HG02884 (cell line): Measurements from ENCODE around the gene DIABLO.
"Not testable (repeated sequence)": the region's sequence is repeated elsewhere in the genome, so short reads cannot be mapped to it uniquely, and the experiment has no call there.

Source experiments
- ATAC-seq: cut with Tn5 transposase; IDR thresholded peaks from one replicate; pipeline ENCODE4 v1.9.1; 2021; ENCODE audit warnings: mild to moderate bottlenecking, moderate library complexity; ENCODE audit not compliant: unreplicated experiment

DIABLO gene

DNA sequence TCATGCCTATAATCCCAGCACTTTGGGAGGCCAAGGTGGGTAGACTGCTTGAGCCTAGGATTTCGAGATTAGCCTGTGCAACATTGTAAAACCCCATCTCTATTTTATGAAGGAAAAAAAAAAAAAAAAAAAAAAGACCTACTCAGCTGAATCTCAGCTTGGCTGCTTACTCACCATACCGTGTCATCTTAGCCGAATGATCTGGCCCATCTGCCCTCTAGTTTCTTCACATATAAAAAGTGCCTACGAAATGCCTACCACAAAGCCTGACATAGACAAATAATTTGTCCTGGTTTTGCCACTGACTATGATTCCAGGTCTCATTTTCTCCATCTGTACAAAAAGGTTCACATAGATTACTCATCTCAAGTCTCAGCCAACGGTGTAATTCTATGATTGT is 10.1 kb downstream of the DIABLO start:
- ATAC-seq: no peak

DNA sequence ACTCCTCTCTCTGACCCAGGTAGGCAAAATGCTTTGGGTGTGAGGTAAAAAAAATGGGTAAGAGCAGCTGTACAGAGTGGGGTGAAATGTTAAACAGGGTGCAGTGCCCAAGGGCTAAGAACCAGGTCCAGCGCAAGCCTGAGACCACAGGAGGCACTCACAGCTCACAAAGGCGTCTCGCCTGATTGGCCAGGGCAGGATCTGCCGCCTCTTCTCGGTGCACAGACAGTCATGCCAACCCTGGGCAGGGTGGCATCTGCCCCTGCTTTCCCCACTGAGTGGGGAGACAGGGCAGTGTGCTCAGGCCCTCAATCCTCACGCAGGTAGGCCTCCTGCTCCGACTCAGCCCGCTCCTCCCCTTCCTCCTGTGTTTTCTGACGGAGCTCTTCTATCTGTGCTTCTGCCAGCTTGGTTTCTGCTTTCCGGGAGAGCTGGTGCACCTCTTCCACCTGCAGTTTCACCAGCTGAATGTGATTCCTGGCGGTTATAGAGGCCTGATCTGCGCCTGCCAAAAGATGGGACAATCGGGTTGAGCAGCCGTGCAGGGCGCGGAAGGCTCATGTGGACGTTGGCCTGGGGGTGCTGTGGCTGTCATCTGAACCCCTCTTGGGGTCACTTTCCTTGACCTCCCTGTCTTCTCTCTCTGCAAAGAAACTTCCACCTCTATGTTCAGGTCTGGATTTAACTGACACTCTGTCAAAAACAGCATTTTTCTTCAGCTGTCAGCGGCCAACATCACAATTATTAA is 17.6 kb downstream of the DIABLO start:
- no peak for ATAC-seq

DNA sequence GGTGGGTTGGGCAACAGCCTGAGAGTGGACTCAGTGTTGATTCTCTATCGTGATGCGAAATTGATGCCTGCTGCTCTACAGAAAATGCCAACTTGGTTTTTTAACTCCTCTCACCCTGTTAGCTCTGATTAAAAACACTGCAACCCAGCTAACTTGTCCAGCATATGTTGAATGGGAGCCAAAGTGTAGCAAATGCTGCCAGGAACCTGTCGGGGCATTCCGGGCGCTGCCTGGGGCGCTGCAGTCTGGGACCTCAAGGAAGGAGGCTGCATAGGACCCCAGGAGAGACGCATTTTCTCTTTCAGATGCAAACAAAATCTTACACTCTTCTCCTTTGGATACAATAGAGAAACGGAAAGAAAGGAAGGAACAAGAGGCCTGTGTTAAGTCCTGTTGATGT is 18.5 kb downstream of the DIABLO start:
- no peak for ATAC-seq

DNA sequence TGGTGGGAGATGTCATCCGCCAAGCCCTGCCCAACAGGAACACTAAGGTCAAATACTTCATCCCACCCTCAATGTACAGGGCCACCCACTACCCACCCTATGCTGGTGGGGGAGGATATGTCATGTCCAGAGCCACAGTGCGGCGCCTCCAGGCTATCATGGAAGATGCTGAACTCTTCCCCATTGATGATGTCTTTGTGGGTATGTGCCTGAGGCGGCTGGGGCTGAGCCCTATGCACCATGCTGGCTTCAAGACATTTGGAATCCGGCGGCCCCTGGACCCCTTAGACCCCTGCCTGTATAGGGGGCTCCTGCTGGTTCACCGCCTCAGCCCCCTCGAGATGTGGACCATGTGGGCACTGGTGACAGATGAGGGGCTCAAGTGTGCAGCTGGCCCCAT is 18.9 kb downstream of the DIABLO start:
- ATAC-seq: no peak

DNA sequence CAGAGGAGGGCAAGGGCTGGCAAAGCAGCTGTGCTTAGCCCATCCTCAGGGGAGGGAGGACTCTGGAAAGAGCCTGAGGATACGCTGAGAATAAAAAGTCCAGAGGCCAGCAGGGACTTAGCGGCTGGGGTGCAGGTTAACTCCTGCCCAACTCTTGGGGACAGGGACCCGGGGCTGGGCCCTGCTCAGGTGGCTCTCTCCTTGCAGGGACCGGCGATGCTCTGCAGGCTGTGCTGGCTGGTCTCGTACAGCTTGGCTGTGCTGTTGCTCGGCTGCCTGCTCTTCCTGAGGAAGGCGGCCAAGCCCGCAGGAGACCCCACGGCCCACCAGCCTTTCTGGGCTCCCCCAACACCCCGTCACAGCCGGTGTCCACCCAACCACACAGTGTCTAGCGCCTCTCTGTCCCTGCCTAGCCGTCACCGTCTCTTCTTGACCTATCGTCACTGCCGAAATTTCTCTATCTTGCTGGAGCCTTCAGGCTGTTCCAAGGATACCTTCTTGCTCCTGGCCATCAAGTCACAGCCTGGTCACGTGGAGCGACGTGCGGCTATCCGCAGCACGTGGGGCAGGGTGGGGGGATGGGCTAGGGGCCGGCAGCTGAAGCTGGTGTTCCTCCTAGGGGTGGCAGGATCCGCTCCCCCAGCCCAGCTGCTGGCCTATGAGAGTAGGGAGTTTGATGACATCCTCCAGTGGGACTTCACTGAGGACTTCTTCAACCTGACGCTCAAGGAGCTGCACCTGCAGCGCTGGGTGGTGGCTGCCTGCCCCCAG is 19.6 kb downstream of the DIABLO start:
- ATAC-seq: no peak

DNA sequence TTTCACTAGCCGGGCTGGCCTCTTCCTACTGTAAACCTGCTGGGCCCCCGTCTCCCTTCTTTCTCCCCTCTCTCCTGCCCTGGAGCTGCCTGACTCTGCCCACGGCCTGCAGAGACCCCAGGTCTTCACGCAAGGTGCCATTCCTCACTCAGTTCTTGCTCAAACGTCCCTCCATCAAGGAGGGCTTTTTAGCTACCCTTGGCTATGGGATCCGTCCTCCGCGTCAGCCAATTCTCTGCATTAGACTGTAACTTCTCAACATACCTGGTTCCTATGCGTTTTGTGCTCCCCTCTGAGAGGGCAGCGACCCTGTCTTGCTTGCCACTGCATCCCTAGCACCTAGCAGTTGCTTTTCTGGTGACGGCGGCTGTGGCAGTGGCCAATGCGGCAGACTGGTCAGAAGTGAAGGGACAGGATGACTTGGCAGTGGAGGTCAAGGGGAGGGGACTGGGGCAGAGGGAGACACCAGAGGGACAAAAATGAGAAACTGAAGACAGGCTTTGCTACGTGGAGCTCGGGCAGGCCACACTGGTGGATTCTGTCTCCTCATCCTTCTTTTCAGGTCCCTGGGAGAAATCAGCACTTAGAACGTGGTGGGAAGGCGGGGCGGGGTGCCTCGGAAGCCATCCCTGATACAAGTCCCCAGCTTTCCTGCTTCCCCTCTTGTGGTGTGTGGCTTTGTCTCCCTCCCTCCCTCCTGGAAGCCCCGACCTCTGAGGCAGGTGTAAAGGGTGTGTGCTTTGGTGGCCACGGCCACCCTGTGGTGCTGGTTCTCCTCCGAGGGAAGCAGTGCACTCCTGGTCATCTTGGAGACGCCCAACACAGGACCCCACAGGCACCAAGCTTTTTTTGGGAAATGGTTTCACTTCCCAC is 20.6 kb downstream of the DIABLO start:
- ATAC-seq: no peak

DNA sequence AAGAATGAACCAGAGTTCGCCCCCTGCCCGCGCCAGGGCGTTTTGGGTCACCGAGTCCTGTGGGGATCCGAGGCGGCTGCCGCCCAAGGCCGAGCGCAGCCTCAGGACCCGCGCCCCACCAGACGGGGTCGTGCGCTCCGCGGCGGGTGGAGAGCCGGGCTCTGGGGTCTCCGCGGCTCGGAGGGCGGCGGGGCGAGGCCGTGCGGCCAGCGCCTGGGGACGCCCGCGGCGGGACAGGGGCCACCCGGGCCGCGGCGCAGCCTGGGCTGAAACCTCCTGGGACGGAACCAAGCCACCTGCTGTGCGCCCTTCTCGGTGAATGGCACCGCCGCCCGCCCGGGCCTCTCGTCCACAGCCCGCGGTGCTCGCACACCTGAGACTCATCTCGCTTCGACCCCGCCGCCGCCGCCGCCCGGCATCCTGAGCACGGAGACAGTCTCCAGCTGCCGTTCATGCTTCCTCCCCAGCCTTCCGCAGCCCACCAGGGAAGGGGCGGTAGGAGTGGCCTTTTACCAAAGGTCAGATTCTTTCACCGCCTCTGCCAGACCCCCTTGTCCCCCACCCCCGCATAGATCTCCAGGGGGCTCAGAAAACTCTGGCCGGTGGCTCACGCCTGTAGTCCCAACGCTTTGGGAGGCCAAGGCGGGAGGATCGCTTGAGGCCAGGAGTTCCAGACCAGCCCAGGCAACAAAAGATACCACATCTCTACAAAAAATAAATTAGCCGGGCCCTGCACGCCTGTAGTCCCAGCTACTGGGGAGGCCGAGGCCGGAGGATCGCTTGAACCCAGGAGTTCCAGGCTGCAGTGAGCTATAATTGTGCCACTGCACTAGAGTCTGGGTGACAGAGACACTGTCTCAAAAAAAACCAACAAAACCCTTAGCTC is 21.4 kb downstream of the DIABLO start:
- no peak for ATAC-seq

DNA sequence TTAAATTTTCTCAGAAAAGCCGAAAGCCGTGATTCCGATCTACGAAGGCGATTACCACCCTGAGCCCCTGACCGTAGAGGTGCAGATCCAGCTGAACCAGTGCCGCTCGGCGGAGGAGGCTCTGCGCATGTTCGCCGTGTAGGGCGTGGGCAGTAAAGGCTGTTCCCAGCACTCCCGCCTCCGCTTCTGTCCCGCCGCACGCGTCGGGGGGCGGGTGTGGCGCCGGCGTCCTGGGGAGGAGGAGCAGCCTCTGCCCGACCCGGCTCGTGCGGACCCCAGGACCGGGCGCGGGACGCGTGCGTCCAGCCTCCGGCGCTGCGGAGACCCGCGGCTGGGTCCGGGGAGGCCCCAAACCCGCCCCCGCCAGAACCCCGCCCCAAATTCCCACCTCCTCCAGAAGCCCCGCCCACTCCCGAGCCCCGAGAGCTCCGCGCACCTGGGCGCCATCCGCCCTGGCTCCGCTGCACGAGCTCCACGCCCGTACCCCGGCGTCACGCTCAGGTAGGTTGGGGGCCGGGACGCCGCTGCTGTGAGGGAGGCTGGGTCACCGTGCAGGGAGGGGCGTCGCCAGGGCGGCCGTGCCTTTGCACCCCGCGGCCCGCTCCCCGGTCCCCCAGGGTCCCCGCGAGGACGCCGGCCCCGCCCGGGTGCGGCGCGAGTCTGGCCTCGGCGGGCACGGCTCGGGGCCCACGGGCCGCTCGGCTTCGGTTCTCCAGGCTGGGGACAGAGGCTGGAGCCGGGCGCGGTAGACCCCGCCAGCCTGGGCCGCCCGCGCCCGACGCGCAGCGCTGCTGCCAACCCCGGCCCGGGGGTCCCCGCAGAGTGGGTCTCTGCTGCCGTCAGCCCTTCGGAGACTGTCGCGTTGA is 22.3 kb downstream of the DIABLO start, which contains the start of gene B3GNT4:
Gene B3GNT4, plus strand, starts transcription at position 409 of the 866 bp plus-strand sequence. CDS start 910 bp downstream, outside the sequence.
- no peak for ATAC-seq

DNA sequence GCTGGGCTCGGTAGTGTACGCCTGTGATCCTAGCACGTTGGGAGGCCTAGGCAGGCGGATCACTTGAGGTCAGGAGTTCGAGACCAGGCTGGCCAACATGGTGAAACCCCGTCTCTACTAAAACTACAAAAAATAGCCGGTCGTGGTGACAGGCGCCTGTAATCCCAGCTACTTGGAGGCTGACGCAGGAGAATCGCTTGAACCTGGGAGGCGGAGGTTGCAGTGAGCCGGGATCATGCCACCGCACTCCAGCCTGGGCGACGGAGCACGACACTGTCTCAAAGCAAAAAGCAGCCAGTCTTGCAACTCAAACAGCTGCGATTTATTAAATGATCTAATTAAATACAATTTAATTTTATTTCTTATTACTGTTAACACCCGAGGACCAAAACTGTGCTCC is 23.0 kb downstream of the DIABLO start:
- ATAC-seq: not testable (repeated sequence)

DNA sequence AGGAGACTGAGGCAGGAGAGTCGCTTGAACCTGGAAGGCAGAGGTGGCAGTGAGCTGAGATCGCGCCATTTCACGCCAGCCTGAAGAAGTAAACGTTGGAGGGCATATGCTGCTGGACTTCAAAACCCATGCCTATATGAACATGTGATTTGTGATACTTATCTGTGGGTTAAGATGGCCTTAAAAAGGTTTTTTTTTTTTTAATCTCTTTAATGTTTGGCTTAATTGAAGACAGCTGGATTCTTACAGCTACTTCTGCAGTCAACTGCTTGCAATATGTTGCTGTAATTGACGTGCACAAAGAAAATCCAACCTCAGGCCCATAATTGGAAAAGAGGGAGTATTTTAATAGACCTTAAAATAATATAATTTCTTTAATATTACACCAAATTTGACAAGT is 23.8 kb downstream of the DIABLO start:
- ATAC-seq: no peak

DNA sequence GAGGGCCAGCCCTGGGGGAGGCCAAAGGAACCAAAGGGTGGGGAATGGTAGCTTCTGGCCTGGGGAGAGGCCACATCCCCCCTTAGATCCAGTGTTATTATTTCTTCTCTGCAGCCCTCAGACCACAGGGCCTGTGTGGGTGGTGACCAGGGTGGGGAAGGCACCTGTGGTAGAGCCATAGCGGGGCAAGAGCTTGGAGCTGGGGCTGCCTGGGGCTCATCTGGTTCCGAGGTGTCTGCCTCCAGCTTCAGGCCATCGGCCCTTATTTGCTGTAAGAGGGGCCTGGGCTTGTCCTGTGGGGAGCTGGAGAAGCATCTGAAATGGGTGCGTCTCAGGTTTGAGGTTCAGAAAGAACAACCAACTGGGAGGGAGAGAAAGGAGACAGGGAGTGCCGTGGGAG is 24.5 kb downstream of the DIABLO start:
- no peak for ATAC-seq

DNA sequence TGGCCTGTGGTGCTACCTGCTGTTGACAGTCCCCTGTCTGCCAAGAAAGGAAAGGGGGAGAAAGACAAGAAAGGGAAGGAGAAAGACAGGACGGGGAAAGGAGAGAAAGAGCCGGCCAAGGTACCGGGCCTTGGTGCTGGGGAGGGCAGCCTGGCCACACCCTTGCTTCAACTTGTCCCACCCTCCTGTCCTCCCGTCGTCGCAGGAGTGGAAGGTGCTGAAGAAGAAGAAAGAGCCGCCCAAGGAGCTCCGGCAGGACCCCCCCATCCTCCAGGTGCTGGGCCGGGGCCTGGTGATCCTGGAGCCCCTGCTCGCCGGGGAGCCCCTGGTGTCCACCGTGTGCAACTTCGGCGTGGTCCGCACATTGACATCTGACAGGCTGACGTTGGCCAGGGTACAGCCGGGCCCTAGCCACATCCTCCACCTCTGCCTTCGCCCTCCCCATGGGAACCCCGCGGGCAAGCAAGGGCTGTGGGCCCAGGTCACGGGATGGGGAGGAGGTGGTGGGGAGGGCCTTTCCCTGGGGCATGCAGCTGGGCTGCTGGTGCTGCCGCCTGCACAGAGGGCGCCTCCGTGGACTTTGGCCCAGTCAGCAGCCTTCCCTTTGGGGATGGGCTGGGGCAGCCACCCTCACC is 25.2 kb downstream of the DIABLO start:
- no peak for ATAC-seq

DNA sequence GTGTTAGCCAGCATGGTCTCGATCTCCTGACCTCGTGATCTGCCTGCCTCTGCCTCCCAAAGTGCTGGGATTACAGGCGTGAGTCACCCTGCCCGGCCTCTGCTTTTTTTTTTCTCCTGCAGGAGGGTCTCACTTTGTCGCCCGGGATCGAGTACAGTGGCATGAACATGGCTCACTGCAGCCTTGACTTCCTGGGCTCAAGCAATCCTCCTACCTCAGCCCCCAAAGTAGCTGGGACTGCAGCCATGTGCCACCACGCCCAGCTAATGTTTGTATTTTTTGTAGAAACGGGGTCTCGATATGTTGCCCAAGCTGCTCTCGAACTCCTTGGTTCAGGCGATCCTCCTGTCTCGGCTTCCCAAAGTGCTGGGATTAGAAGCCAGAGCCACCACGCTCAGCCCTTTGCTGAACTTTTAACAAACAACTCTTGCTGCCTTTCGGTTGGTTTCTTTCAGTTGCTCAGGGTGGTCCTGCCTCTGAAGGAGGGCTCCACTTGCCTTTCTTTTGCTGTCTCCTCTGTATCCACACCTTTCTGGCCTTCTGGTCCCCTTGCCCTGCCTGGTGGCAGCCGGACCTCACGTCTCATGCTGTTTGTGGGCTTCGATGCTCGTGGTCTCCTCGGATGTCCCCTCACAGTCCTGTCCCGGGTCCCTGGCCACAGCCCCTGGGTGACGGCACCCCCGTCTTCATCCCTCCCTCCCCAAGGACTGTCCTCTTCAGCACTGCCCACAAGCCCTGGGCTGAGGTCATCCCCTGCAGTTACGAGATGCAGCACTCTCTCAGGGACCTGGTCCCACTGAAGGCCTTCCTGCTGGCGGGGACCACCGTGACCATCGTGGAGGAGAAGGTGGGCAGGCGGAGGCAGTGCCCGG is 26.1 kb downstream of the DIABLO start:
- ATAC-seq: no peak

DNA sequence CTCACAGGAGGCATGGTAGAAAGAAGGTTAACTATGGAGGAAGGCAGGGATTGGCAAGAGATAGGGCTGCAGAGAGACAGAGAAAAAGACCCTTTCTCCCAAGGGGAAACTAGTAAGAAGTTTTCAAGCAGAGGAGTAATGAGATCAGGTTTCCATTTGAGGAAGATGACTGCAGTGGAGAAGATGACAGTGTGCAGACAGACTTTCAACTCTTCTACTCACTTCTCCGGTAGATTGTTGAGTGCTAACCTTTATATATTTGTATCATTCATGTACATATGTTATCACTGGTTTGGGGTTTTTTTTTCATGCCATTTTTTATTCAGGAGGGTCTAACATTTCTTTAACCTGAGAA is 28.3 kb downstream of the DIABLO start:
- no peak for ATAC-seq

DNA sequence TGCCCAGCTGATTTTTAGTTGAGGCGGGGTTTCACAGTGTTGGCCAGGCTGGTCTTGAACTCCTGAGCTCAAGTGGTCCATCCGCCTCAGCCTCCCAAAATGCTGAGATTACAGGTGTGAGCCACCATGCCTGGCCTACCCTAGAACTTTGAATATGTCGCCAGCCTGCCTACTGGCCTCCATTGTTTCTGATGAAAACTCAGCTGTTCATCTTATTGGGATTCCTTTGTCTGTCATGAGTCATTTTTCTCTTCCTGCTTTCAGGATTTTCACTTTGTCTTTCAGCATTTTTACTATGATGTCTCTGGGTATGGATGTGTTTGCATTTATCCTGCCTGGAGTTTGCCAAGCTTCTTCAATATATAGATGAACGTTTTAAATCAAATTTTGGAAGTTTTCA is 30.4 kb downstream of the DIABLO start:
- ATAC-seq: no peak

DNA sequence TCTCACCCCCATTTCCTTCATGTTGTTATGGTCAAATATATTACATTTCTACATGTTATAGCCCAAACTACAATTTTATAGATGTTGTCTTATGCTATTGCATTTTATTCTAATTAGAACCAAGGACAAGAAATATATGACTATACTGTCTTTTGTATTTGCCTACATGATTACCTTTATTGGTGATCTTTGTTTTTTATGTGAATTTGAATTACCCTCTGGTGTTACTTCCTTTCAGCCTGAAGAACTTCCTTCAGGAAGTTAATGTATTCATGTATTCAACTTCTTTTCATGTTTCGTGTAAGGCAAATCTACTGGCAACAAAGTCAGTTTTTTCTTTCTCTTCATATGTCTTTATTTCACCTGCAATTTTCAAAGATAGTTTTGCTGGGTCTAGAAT is 31.0 kb downstream of the DIABLO start:
- ATAC-seq: no peak

DNA sequence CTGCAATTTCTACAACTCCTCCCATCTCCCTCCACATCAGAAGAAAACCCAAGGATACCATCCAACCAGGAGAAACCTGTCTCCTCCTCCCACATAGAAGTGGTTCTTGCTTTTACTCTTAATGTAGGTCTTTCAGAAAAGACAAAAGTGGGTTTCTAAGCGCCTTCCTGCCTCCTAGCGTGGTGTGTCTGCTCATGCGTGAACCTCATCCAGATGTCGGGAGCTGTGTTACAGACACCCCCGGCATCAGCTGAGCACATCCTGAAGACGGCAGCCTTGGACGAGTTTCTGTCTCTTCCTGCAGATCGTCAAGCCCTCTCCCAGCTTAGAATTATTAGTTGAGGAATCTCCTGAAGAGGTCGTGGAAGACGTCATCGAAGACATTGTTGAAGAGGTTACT is 33.4 kb downstream of the DIABLO start:
- ATAC-seq: no peak
